ENCODE data around the gene HYAL2.

Gene HYAL2

DNA sequence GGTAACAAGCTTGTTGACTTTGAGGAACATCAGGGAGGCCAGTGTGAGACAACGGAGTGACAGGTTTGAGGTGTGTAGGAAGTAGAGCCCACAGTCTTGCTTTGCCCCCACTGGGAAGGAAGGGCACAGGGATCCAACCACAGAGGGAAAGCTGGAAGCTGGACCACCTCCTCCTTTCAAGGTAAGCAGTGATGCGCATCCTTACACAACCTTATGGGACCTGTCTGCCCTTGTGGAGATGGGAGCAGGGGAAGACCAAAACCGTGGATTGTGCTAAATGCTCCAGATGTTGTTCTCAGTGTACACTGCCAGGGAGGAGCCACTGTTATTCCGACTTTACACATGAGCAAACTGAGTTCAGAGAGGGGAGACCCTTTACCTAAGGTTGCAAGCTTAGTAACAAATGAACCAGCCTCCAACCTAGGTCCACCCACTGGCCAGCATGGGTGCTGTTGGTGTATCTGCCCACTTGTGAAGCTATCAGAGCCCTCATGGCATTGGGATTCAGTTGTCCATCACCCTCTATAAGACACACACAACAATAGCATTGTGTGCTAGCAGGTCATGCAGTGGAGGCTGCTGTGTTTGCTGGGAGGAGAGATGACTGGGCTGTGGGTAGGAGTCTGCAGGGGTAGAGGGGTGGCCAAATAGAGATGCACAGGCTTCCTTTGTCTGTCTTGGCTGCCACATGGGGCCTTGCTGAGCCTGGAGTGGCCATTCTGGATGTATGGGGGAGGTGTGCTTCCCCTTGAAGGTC is 44.2 kb downstream of the HYAL2 start:
- DNase-seq (no peak), ATAC-seq (ENCODE audit: insufficient read depth, low read depth) (no peak)
- H3K4me3 ChIP-seq (ENCODE audit: low read depth in 1 of 2, low read length in 2 of 2) = no peak overlapping the region
- no peak for TF ChIP-seq EZH2 (IDR thresholded peaks at IDR 0.05; ENCODE audit: borderline replicate concordance, low read depth, low read length, severe bottlenecking)
- TF ChIP-seq, protein P1, sequence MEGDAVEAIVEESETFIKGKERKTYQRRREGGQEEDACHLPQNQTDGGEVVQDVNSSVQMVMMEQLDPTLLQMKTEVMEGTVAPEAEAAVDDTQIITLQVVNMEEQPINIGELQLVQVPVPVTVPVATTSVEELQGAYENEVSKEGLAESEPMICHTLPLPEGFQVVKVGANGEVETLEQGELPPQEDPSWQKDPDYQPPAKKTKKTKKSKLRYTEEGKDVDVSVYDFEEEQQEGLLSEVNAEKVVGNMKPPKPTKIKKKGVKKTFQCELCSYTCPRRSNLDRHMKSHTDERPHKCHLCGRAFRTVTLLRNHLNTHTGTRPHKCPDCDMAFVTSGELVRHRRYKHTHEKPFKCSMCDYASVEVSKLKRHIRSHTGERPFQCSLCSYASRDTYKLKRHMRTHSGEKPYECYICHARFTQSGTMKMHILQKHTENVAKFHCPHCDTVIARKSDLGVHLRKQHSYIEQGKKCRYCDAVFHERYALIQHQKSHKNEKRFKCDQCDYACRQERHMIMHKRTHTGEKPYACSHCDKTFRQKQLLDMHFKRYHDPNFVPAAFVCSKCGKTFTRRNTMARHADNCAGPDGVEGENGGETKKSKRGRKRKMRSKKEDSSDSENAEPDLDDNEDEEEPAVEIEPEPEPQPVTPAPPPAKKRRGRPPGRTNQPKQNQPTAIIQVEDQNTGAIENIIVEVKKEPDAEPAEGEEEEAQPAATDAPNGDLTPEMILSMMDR (IDR thresholded peaks at IDR 0.05; ENCODE audit: borderline replicate concordance, extremely low read depth, low read length, poor library complexity, severe bottlenecking) = no peak
- H3K79me2 ChIP-seq (ENCODE audit: insufficient read depth, low read length) = no peaks in the 10 kb centered on the region
- no peaks in the 10 kb centered on the region for H3K36me3 ChIP-seq (ENCODE audit: insufficient read depth, low read length)
- no peaks in the 10 kb centered on the region for H4K20me1 ChIP-seq (ENCODE audit: insufficient read depth, low read length)
- no peaks in the 10 kb centered on the region for H3K9me3 ChIP-seq (ENCODE audit: insufficient read depth, low read length, severe bottlenecking)
- no peak overlapping the region for H3K27ac ChIP-seq (ENCODE audit: low read length)
- H3K4me1 ChIP-seq (ENCODE audit: insufficient read depth, low read length) = peaks cover under 1% of the 10 kb centered on the region; the same call in 1 of the 2 replicates
- H2AFZ ChIP-seq (ENCODE audit: low read depth, low read length) = no peak overlapping the region
- no peak overlapping the region for H3K9ac ChIP-seq (ENCODE audit: low read depth, low read length)
- no peak overlapping the region for H3K4me2 ChIP-seq (ENCODE audit: insufficient read depth, low read length)
- peaks cover 24% of the 10 kb centered on the region for H3K27me3 ChIP-seq (ENCODE audit: insufficient read depth, low read length, poor library complexity)

DNA sequence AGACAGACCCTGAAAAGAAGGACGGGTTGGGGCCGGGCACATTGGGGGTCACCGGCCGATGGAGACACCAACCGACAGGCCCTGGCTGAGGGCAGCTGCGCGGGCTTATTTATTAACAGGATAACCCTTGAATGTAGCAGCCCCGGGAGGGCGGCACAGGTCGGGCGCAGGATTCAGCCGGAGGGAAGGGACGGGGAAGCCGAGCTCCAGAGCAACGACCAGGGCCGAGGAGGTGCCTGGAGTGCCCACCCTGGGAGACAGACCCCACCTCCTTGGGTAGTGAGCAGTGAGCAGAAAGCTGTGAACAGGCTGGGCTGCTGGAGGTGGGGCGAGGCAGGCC is 45.8 kb downstream of the HYAL2 start:
- peaks cover 8% of the 10 kb centered on the region for H3K4me1 ChIP-seq (ENCODE audit: insufficient read depth, low read length)
- H3K9me3 ChIP-seq (ENCODE audit: insufficient read depth, low read length, severe bottlenecking) = no peaks in the 10 kb centered on the region
- no peak overlapping the region for H3K9ac ChIP-seq (ENCODE audit: low read depth, low read length)
- peaks cover 24% of the 10 kb centered on the region for H3K27me3 ChIP-seq (ENCODE audit: insufficient read depth, low read length, poor library complexity)
- ATAC-seq (ENCODE audit: insufficient read depth, low read depth) = no peak
- H3K4me2 ChIP-seq (ENCODE audit: insufficient read depth, low read length) = no peak overlapping the region
- H3K79me2 ChIP-seq (ENCODE audit: insufficient read depth, low read length) = no peaks in the 10 kb centered on the region
- no peak overlapping the region for H3K27ac ChIP-seq (ENCODE audit: low read length)
- H2AFZ ChIP-seq (ENCODE audit: low read depth, low read length) = no peak overlapping the region
- no peaks in the 10 kb centered on the region for H3K36me3 ChIP-seq (ENCODE audit: insufficient read depth, low read length)
- DNase-seq = no peak
- no peak overlapping the region for H3K4me3 ChIP-seq (ENCODE audit: low read depth in 1 of 2, low read length in 2 of 2)
- no peak for TF ChIP-seq EZH2 (IDR thresholded peaks at IDR 0.05; ENCODE audit: borderline replicate concordance, low read depth, low read length, severe bottlenecking)
- TF ChIP-seq, protein P1 (IDR thresholded peaks at IDR 0.05; ENCODE audit: borderline replicate concordance, extremely low read depth, low read length, poor library complexity, severe bottlenecking) = no peak
- H4K20me1 ChIP-seq (ENCODE audit: insufficient read depth, low read length) = no peaks in the 10 kb centered on the region

DNA sequence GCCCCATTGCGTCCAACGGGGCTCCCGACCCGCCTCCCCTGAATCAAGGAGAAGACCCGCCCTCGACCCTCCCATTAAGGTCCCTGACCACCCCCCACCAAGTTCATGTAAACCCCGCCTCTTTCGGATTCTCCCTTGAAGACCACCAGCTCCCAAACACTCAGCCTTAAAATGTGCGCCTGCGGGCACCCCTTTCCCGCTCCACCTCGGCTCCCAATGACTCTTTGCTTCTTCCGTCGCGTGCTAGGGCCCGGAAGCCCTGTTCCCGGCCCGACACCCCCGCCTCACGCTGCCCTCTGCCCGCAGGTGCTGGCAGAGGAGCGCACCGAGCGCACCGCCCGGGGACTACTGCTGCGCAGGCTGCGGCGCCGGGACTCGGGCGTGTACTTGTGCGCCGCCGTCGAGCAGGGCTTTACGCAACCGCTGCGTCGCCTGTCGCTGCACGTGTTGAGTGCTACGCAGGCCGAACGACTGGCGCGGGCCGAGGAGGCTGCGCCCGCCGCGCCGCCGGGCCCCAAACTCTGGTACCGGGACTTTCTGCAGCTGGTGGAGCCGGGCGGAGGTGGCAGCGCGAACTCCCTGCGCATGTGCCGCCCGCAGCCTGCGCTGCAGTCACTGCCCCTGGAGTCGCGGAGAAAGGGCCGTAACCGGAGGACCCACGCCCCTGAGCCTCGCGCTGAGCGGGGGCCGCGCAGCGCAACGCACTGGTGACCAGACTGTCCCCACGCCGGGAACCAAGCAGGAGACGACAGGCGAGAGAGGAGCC is 46.4 kb downstream of the HYAL2 start:
- Histone ChIP-seq H3K36me3 (ENCODE audit: insufficient read depth, low read length) (no peaks in the 10 kb centered on the region), H2AFZ (ENCODE audit: low read depth, low read length) (no peak overlapping the region), H3K27ac (ENCODE audit: low read length) (no peak overlapping the region), H3K4me1 (ENCODE audit: insufficient read depth, low read length) (peaks cover 8% of the 10 kb centered on the region), H3K27me3 (ENCODE audit: insufficient read depth, low read length, poor library complexity) (peaks cover 24% of the 10 kb centered on the region), H3K9ac (ENCODE audit: low read depth, low read length) (no peak overlapping the region), H4K20me1 (ENCODE audit: insufficient read depth, low read length) (no peaks in the 10 kb centered on the region), H3K4me3 (ENCODE audit: low read depth in 1 of 2, low read length in 2 of 2) (no peak overlapping the region), H3K9me3 (ENCODE audit: insufficient read depth, low read length, severe bottlenecking) (no peaks in the 10 kb centered on the region), H3K4me2 (ENCODE audit: insufficient read depth, low read length) (no peak overlapping the region), H3K79me2 (ENCODE audit: insufficient read depth, low read length) (no peaks in the 10 kb centered on the region)
- DNase-seq (no peak), ATAC-seq (ENCODE audit: insufficient read depth, low read depth) (no peak)
- TF ChIP-seq EZH2 (IDR thresholded peaks at IDR 0.05; ENCODE audit: borderline replicate concordance, low read depth, low read length, severe bottlenecking) = no peak
- TF ChIP-seq, protein P1 (IDR thresholded peaks at IDR 0.05; ENCODE audit: borderline replicate concordance, extremely low read depth, low read length, poor library complexity, severe bottlenecking) = no peak
